WTC11 (cell line): ENCODE measurements around the gene ANTXR2. TPM values are rescaled to one million over a fixed set of nuclear protein-coding genes. Genes with fewer than 3 reads are reported as not detected.
"Not testable (repeated sequence)": the region's sequence is repeated elsewhere in the genome, so short reads cannot be mapped to it uniquely, and the experiment has no call there.

Experiments used
- ATAC-seq: fragments of 200-7000 bp; cut with Tn5 transposase; 2 replicates; pipeline ENCODE4 v1.10.0; 2021; ENCODE audit warnings: mild to moderate bottlenecking, moderate library complexity
- CTCF ChIA-PET: fragments of 300-600 bp; sonication (Branson Sonifier 250); formaldehyde crosslinking; loops from one replicate; lab custom pipeline; 2021; ENCODE audit warnings: antibody characterized with exemption; lab: Charles Lee
- POLR2A ChIA-PET: fragments of 350-600 bp; sonication (Branson Sonifier 250); formaldehyde crosslinking; loops from one replicate; lab custom pipeline; 2021; ENCODE audit warnings: antibody characterized with exemption; lab: Charles Lee
- DNase-seq: peaks from one replicate; pipeline ENCODE4 v3.0.0; 2021; ENCODE audit warnings: low spot score
- H3K27ac Mint-ChIP-seq: 2 replicates; pipeline ENCODE4 v1.8.0; 2021; ENCODE audit warnings: mixed read lengths
- H3K27me3 Mint-ChIP-seq: 2 replicates; pipeline ENCODE4 v1.8.0; 2021; ENCODE audit warnings: low read depth, mild to moderate bottlenecking, moderate library complexity, mixed read lengths
- H3K36me3 Mint-ChIP-seq: 2 replicates; pipeline ENCODE4 v1.8.0; 2021; ENCODE audit warnings: mixed read lengths
- H3K4me1 Mint-ChIP-seq: 2 replicates; pipeline ENCODE4 v1.8.0; 2022; ENCODE audit warnings: mixed read lengths
- H3K4me3 Mint-ChIP-seq: 2 replicates; pipeline ENCODE4 v1.8.0; 2021; ENCODE audit warnings: mild to moderate bottlenecking, moderate library complexity, mixed read lengths
- H3K9me3 Mint-ChIP-seq: 2 replicates; pipeline ENCODE4 v1.8.0; 2021; ENCODE audit warnings: mixed read lengths
- ESRRA ChIP-seq: sonication (generic); formaldehyde crosslinking; IDR thresholded peaks from 2 replicates; pipeline ENCODE4 v1.8.1; 2022; ENCODE audit warnings: mild to moderate bottlenecking, missing genetic modification reagents, borderline replicate concordance
- FOXK1 ChIP-seq: sonication (generic); formaldehyde crosslinking; IDR thresholded peaks from 2 replicates; pipeline ENCODE4 v1.8.0; 2022; ENCODE audit warnings: mild to moderate bottlenecking, moderate library complexity, missing genetic modification reagents
- HMGA2 ChIP-seq: fragments of 250-450 bp; sonication (Bioruptor Pico); IDR thresholded peaks from 2 replicates; pipeline ENCODE4 v1.4.0; 2021; ENCODE audit warnings: mild to moderate bottlenecking, moderate library complexity
- NFYB ChIP-seq: sonication (generic); formaldehyde crosslinking; conservative IDR thresholded peaks from 2 replicates; pipeline ENCODE4 v1.8.0; 2022; ENCODE audit warnings: low read depth, missing genetic modification reagents
- SMAD3 ChIP-seq: sonication (generic); formaldehyde crosslinking; IDR thresholded peaks from 2 replicates; pipeline ENCODE4 v1.8.0; 2022; ENCODE audit warnings: missing genetic modification reagents, mild to moderate bottlenecking, borderline replicate concordance
- SP1 ChIP-seq: sonication (generic); formaldehyde crosslinking; conservative IDR thresholded peaks from 2 replicates; pipeline ENCODE4 v1.8.1; 2022; ENCODE audit warnings: missing genetic modification reagents
- ZNF121 ChIP-seq: sonication (generic); formaldehyde crosslinking; IDR thresholded peaks from 2 replicates; pipeline ENCODE4 v1.8.0; 2023; ENCODE audit warnings: missing genetic modification reagents
- ZNF263 ChIP-seq: sonication (generic); formaldehyde crosslinking; IDR thresholded peaks from 2 replicates; pipeline ENCODE4 v1.8.1; 2022; ENCODE audit warnings: low read depth, mild to moderate bottlenecking, moderate library complexity, missing genetic modification reagents
- ZNF396 ChIP-seq: fragments of 250-450 bp; sonication (Bioruptor Pico); IDR thresholded peaks from 2 replicates; pipeline ENCODE4 v1.8.0; 2021; ENCODE audit warnings: mild to moderate bottlenecking, moderate library complexity, borderline replicate concordance
- total RNA-seq: library from RNA; stranded (reverse); gene quantifications from 3 replicates; pipeline ENCODE4 v1.2.3, GENCODE V29; 2021
- TF ChIP-seq, protein P1 (sequence below): sonication (generic); formaldehyde crosslinking; IDR thresholded peaks from 2 replicates; pipeline ENCODE4 v1.8.1; 2023; ENCODE audit warnings: mild to moderate bottlenecking, missing genetic modification reagents, moderate library complexity
- TF ChIP-seq, protein P2 (sequence below): sonication (generic); formaldehyde crosslinking; IDR thresholded peaks from 2 replicates; pipeline ENCODE4 v1.8.1; 2023; ENCODE audit warnings: mild to moderate bottlenecking, missing genetic modification reagents, moderate library complexity
- TF ChIP-seq, protein P3 (sequence below): sonication (generic); formaldehyde crosslinking; IDR thresholded peaks from 2 replicates; pipeline ENCODE4 v1.8.1; 2023; ENCODE audit warnings: mild to moderate bottlenecking, missing genetic modification reagents, borderline replicate concordance
- TF ChIP-seq, protein P4 (sequence below): sonication (generic); formaldehyde crosslinking; IDR thresholded peaks from 2 replicates; pipeline ENCODE4 v1.8.0; 2022; ENCODE audit warnings: missing genetic modification reagents
- TF ChIP-seq, protein P5 (sequence below): fragments of 250-450 bp; sonication (Bioruptor Pico); IDR thresholded peaks from 2 replicates; pipeline ENCODE4 v1.9.0; 2021; ENCODE audit warnings: moderate library complexity, mild to moderate bottlenecking, inconsistent platforms, borderline replicate concordance
- TF ChIP-seq, protein P6 (sequence below): sonication (generic); formaldehyde crosslinking; IDR thresholded peaks from 2 replicates; pipeline ENCODE4 v1.8.1; 2022; ENCODE audit warnings: missing genetic modification reagents, borderline replicate concordance

Gene ANTXR2
- total RNA-seq, 1 experiment from 2014 or later: 9.9 TPM

DNA sequence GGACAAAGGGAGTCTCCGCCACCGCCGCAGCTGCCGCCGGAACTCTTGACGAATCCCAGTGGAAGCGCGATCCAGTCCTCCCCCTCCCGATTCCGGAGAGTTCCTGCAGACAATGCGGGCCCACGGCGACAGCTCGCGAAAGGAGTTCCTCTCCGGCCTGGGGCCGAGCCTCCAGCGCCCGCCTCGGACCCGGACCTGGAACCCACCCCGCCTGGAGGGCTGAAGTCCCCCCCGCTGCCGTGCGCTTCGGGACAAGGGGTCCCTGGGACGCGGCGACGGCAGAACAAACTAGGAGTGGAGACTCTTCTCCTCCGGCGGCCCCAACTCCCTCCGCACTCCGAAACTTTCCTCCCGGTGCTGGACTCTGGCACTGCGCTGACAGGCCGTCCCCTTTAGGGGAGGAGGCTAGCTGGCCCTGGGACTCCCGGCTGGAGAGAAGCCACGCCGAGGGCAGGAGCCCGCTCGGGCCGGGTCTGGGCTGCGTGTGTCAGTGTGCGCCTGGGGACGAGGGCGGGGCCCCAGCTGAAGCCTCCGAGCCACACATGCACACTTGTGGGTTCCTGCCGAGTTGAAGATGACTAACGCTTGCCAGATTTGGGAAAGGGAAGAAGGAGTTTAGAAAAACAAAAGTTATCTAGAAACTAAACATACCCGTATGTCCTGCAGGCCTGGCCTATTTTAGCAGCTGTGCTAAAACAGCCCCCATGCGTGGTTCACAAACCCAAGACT is at the start of gene ANTXR2 (continued):
- no peak for TF ChIP-seq ZNF396 (CRISPR knock-in tag)
- TF ChIP-seq, protein P1, sequence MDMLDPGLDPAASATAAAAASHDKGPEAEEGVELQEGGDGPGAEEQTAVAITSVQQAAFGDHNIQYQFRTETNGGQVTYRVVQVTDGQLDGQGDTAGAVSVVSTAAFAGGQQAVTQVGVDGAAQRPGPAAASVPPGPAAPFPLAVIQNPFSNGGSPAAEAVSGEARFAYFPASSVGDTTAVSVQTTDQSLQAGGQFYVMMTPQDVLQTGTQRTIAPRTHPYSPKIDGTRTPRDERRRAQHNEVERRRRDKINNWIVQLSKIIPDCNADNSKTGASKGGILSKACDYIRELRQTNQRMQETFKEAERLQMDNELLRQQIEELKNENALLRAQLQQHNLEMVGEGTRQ (CRISPR knock-in tag): no peak
- peak; percentile 45; the same call in 1 of the 2 replicates for TF ChIP-seq SP1 (CRISPR knock-in tag)
- TF ChIP-seq HMGA2 (CRISPR knock-in tag): no peak
- TF ChIP-seq ZNF121 (CRISPR knock-in tag): no peak
- TF ChIP-seq ZNF263 (CRISPR knock-in tag): no peak
- TF ChIP-seq, protein P2, sequence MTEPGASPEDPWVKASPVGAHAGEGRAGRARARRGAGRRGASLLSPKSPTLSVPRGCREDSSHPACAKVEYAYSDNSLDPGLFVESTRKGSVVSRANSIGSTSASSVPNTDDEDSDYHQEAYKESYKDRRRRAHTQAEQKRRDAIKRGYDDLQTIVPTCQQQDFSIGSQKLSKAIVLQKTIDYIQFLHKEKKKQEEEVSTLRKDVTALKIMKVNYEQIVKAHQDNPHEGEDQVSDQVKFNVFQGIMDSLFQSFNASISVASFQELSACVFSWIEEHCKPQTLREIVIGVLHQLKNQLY (CRISPR knock-in tag): no peak
- TF ChIP-seq, protein P3, sequence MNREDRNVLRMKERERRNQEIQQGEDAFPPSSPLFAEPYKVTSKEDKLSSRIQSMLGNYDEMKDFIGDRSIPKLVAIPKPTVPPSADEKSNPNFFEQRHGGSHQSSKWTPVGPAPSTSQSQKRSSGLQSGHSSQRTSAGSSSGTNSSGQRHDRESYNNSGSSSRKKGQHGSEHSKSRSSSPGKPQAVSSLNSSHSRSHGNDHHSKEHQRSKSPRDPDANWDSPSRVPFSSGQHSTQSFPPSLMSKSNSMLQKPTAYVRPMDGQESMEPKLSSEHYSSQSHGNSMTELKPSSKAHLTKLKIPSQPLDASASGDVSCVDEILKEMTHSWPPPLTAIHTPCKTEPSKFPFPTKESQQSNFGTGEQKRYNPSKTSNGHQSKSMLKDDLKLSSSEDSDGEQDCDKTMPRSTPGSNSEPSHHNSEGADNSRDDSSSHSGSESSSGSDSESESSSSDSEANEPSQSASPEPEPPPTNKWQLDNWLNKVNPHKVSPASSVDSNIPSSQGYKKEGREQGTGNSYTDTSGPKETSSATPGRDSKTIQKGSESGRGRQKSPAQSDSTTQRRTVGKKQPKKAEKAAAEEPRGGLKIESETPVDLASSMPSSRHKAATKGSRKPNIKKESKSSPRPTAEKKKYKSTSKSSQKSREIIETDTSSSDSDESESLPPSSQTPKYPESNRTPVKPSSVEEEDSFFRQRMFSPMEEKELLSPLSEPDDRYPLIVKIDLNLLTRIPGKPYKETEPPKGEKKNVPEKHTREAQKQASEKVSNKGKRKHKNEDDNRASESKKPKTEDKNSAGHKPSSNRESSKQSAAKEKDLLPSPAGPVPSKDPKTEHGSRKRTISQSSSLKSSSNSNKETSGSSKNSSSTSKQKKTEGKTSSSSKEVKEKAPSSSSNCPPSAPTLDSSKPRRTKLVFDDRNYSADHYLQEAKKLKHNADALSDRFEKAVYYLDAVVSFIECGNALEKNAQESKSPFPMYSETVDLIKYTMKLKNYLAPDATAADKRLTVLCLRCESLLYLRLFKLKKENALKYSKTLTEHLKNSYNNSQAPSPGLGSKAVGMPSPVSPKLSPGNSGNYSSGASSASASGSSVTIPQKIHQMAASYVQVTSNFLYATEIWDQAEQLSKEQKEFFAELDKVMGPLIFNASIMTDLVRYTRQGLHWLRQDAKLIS (CRISPR knock-in tag): no peak
- TF ChIP-seq NFYB (CRISPR knock-in tag): no peak
- TF ChIP-seq SMAD3: no peak
- TF ChIP-seq, protein P4, sequence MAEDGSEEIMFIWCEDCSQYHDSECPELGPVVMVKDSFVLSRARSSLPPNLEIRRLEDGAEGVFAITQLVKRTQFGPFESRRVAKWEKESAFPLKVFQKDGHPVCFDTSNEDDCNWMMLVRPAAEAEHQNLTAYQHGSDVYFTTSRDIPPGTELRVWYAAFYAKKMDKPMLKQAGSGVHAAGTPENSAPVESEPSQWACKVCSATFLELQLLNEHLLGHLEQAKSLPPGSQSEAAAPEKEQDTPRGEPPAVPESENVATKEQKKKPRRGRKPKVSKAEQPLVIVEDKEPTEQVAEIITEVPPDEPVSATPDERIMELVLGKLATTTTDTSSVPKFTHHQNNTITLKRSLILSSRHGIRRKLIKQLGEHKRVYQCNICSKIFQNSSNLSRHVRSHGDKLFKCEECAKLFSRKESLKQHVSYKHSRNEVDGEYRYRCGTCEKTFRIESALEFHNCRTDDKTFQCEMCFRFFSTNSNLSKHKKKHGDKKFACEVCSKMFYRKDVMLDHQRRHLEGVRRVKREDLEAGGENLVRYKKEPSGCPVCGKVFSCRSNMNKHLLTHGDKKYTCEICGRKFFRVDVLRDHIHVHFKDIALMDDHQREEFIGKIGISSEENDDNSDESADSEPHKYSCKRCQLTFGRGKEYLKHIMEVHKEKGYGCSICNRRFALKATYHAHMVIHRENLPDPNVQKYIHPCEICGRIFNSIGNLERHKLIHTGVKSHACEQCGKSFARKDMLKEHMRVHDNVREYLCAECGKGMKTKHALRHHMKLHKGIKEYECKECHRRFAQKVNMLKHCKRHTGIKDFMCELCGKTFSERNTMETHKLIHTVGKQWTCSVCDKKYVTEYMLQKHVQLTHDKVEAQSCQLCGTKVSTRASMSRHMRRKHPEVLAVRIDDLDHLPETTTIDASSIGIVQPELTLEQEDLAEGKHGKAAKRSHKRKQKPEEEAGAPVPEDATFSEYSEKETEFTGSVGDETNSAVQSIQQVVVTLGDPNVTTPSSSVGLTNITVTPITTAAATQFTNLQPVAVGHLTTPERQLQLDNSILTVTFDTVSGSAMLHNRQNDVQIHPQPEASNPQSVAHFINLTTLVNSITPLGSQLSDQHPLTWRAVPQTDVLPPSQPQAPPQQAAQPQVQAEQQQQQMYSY (CRISPR knock-in tag): peak; percentile 28; the same call in 1 of the 2 replicates
- no peak for TF ChIP-seq ESRRA (CRISPR knock-in tag)
- TF ChIP-seq, protein P5, sequence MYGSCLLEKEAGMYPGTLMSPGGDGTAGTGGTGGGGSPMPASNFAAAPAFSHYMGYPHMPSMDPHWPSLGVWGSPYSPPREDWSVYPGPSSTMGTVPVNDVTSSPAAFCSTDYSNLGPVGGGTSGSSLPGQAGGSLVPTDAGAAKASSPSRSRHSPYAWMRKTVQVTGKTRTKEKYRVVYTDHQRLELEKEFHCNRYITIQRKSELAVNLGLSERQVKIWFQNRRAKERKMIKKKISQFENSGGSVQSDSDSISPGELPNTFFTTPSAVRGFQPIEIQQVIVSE (CRISPR knock-in tag): no peak
- TF ChIP-seq, protein P6, sequence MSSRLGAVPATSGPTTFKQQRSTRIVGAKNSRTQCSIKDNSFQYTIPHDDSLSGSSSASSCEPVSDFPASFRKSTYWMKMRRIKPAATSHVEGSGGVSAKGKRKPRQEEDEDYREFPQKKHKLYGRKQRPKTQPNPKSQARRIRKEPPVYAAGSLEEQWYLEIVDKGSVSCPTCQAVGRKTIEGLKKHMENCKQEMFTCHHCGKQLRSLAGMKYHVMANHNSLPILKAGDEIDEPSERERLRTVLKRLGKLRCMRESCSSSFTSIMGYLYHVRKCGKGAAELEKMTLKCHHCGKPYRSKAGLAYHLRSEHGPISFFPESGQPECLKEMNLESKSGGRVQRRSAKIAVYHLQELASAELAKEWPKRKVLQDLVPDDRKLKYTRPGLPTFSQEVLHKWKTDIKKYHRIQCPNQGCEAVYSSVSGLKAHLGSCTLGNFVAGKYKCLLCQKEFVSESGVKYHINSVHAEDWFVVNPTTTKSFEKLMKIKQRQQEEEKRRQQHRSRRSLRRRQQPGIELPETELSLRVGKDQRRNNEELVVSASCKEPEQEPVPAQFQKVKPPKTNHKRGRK (CRISPR knock-in tag): no peak
- TF ChIP-seq FOXK1 (CRISPR knock-in tag): no peak
- TF ChIP-seq, all 79 proteins: peak for 11

DNA sequence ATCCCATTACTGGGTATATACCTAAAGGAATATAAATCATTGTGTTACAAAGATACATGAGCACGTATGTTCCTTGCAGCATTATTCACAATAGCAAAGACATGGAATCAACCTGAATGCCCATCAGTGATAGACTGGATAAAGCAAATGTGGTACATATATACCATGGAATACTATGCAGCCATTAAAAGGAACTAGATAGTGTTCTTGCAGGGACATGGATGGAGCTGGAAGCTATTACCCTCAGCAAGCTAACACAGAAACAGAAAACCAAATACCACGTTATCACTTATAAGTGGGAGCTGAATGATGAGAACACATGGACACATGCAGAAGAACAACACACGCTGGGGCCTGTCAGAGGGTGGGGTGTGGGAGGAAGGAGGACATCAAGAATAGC is 48.8 kb upstream of the ANTXR2 start:
- H3K27ac Mint-ChIP-seq, H3K36me3 Mint-ChIP-seq, H3K27me3 Mint-ChIP-seq, DNase-seq, POLR2A ChIA-PET, H3K4me3 Mint-ChIP-seq, CTCF ChIA-PET, H3K4me1 Mint-ChIP-seq, ATAC-seq: not testable (repeated sequence)
- H3K9me3 Mint-ChIP-seq: peaks cover 13% of the 10 kb centered on the region

DNA sequence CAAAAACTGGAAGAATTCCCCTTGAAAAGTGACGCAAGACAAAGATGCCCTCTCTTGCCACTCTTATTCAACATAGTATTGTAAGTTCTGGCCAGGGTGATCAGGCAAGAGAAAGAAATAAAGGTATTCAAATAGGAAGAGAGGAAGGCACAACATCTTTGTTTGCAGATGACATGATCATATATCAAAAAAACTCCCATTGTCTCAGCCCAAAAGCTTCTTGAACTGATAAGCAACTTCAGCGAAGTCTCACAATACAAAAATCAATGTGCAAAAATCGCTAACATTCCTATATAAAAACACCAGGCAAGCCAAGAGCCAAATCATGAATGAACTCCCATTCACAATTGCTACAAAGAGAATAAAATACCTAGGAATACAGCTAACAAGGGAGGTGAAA is 46.6 kb upstream of the ANTXR2 start:
- POLR2A ChIA-PET, CTCF ChIA-PET, H3K27ac Mint-ChIP-seq, H3K27me3 Mint-ChIP-seq, H3K36me3 Mint-ChIP-seq, ATAC-seq, H3K4me3 Mint-ChIP-seq, DNase-seq, H3K4me1 Mint-ChIP-seq: not testable (repeated sequence)
- H3K9me3 Mint-ChIP-seq: peaks cover 16% of the 10 kb centered on the region
